NCI-H1048 (cell line): ENCODE data around the gene CCDC88C.
"Not testable (repeated sequence)": the region's sequence is repeated elsewhere in the genome, so short reads cannot be mapped to it uniquely, and the experiment has no call there.

Experiments used
- DNase-seq: peaks from one replicate; lab custom pipeline; 2025; lab: John Stamatoyannopoulos, UW

The CCDC88C gene

DNA sequence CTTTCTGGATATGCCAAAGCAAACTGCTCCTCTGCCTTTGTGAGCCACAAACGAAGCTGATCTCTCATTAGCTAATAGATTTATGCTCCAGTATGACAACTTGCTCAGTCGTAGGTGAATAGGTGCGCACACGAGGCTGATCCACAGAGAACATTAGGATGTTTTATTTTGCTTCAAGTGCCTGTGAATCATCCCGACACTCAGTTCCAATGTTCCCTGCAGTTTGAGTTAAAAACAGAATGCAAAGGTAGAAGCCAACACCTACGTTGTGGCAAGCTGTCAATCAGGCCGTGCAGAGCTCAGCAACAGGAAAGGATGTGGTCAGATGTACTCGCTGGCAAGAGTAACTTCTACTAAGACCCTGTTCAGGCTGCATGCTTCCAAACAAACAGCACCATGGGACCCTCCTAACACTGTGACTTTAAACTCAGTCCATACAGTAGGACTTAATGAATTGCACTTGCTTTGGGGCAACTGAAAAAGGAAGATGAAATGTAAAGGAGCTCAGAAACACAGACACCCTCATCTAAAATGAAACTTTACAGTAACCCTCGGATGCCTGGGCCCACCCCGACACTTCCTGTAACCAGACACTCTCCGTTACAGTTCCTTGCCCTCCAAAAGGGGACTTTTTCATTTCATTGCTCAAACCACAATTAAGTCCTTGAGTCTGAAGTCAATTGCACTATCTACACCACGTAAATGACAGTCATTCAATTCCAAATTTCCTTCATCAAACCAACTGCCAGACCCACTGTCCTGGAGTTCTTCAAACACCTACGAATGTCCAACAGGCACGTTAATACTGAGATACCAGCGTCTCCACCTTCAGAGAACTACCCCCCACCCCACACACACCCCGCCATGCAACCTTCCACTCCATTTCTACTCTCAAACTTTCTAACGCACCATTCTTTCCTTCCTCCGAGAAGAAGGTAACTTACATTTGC lies 1.6 kb downstream of the CCDC88C start:
- DNase-seq: no peak

DNA sequence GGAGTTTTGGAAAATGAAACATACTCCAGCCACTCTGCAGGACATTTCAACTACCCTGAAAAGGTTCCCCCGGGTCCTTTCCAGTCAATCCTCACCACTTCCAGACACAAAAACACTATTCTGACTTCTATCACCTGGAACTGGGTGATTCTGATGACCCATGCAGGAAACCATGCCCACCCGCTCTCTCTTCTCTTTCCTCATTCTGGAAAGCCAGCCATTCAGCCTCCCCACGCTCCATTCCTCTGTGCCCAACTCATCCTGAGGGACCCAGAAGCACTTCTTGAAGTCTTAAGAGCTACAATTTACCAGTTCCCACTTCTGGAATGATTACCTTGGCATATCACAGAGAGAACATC lies 3.2 kb downstream of the CCDC88C start:
- DNase-seq: no peak

DNA sequence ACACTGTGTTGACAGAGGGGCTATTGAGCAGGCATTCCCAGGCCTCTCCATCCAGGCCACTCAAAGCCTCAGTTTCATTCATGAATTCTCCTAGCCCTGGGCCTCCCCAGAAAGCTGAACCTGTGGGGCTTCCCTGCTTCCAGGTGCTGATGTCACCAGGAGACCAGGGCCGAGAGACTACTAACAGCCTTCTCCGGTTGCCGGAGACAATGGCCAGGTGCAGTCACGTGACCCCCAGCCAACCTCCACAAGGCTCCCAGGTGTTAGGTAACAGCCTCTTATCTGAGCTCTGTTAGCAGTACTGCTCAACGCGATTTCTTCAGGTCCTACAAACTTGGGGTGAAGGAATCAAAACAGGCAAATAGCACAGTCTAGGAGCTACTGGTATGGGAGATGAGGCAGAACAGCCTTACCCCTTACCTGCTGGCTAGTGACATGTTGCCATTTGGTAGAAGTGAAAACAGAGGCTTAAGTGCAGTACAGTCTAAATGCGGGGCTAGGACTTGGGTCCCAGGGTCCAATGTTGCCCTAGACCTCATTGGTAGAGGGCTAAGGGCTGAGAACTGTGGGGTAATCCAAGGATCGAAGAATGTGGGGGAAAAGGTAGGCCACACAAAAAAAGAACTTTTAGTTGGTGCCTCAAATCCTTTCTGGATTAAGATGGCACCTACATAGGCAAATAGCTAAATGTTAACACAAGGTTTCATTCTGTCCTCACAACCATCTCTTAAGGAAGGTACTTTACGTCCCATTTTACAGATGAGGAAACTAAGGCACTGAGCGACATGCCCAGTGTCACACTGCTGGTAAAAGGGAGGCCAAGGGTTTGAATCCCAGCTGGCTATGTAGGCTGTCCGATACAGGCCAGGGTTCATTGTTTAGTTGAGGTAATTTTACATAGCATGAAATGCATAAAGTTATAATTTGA lies 3.8 kb downstream of the CCDC88C start:
- no peak for DNase-seq

DNA sequence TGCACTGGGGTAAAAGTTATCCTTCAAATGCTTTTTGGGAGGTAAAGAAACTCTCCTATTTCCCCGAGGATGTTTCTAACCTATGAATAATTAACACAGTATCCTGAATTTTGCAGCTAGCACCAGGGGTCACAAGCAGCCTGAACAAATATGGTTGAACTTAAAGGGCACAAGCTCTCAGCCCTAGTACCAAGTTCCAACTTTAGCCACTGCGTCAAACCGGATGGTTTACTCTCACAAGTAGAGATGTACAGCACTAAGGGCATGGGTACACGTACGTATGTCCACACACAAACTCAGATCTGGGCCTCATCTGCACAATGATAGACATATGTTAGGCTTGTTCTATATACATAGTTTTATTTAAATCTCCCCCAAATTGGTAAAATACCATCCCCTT lies 4.7 kb downstream of the CCDC88C start:
- DNase-seq: no peak

DNA sequence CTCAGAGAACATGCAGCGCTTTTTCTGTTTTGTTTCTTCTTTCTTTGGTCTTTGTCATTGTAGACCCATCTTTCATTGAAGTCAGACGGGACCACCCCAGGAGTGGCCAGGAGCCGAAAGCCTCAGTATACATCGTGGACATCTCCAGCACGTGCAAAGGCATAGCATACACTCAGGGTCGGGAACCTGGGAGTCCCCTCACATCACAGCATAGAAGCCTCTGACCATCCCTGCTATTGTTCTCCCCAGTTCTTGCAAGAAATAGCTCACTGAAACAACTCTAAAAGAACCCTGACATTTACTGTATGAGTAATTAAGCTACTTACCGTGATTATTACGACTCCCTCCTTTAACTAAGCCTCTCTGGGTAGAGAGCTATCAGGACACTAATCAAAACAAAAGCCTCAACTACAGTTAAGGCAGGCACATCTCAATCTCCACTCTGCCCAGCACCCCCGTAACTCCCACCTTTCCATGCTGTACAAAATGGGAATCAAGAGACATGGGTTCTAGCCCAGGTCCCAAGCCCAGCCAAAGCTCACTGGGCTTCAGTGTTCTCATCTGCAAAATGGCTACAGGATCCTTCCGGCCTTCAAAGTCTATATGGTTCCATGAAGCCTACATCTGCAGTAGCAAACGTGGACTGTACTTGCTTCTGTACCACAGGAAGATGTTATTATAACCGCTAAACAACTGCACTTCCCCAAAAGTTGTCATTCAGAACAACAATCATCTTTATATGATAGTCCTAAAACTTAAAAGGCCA lies 6.7 kb downstream of the CCDC88C start:
- DNase-seq: no peak

DNA sequence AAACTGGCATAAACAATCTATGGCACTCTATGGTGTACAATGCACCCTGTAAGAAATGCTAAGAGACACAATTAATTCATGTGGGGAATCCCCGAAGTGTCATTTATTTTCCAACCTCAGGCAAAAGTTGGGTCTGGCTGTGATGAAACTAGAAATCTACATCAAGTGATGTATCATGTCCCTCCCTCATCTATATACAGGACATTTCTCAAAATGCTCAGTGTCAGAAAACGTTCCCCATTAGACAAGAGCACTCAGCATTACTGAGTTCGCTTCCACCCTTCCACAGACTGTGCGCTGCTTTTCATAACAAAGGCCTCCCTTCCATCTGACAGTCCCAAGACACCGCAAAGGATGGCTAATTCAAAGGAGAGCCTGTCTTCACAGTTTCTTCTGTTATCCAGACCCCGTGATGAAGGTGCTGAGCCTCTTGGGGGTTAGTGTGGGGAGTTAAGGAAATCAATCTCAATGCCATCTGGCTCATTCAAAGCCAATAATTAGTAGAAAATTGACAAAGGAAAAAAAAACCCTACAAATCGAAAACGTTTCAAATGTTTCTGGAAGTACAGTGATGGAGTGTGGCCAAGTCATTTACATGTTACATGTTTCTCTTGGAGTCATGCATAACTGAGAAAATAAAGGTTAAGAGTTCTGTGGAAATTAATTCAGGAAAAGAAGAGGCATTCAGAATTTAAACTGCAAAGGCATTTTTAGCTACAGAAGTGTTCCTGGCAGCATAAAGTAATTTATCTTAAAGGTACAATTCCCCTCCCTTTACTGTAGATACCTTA lies 7.5 kb downstream of the CCDC88C start:
- DNase-seq: no peak

DNA sequence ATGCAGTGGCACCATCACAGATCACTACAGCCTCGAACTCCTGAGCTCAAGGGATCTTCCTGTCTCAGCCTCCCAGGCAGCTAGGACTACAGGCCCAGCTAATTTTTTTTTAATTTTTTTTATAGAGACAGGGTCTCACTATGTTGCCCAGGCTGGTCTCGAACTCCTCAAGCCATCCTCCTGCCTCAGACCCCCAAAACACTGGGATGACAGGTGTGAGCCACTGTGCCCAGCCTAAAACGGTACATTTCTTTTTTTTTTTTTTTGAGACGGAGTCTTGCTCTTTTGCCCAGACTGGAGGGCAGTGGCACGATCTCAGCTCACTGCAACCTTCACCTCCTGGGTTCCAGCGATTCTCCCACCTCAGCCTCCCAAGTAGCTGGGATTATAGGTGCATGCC lies 8.4 kb downstream of the CCDC88C start:
- not testable (repeated sequence) for DNase-seq

DNA sequence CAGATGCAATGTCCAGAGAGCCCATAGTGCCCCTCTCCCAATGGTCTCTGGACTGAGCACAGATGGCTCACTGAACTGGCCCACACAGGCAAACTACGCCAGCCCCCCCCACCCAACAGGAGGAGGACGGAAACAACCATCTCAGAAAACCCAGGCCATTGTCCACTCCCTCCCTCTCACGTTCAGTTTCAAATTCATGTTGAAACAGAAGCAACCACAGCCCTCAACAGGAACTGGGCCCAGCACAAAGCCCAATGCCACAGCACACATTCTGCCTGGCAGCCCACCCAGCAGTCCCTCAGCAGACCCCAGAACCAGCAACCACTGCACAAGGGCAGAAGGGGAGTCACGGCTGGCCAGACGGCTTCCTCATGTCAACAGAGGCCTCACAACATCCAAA lies 10.6 kb downstream of the CCDC88C start:
- no peak for DNase-seq

DNA sequence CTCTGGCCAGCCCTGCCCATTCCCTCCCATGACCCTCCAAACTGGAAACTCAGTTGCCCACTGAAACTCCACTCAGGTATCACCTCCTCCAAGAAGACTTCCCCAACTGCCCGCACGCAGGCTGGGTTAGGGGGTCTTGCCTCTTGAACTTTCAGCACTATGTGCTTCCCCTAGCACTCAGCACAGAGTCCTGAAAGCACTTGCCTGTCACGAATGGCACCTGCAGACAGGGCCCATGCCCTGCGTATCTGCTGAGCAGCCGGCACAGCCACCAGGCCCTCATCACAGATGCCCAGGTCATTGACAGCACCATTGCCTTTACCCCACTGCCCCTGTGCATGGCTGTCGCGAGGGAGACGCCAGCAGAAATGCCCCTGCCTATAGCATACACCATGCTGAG lies 11.2 kb downstream of the CCDC88C start:
- DNase-seq: no peak

DNA sequence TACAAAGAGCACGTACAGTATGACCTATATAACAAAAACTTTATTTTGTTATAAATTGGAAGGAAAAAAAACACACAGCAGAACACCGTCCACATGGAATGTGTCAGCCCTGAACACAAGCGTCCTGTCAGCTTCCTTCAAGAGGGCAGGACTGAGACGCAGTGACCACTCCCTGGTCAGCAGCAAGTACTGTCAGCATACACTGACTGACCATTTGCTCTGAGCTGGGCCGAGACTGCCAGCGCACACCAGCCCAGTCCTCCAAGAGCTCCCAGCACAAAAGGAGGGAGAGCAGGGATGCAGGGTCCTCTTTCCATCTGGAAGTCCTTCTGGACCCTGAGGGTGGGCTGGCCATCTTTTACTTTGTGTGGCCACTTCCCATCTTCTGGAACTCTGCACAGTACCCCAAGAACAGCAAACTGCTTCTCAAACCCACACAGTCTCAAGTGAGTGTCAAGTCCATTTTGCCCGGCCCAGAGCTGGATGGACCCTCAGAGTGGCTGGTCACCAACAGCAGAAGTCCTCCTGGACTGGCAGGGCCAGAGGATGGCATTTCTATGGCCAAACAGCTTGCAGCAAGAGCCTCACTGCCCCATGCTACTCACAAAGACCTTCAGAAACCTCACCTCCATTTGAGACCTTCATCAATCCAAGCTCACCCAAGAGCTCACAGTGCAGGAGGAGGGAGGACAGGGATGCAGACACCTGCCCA lies 11.7 kb downstream of the CCDC88C start:
- no peak for DNase-seq

DNA sequence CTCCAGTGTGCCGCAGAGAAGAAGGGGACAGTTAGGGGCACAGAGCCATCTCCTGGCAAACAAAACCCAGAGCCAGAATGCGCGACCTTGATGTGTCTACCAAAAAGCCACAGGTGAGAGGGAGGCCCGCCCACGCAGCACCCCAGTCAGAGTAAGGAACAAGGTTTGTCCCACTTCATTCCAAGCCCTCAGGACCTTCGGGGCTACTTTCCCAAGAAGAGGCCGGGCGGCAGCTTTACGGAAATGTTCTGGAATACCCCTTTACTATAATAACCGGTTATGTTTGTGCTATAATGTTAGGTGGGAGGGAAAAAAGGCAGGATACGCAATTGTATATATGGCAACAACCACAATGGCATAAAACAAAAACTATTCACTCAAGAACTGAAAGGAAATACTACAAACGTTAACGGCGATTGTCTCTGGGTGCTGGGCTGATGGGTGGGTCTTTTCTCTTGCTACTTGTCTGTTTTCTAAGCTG lies 12.3 kb downstream of the CCDC88C start:
- no peak for DNase-seq

DNA sequence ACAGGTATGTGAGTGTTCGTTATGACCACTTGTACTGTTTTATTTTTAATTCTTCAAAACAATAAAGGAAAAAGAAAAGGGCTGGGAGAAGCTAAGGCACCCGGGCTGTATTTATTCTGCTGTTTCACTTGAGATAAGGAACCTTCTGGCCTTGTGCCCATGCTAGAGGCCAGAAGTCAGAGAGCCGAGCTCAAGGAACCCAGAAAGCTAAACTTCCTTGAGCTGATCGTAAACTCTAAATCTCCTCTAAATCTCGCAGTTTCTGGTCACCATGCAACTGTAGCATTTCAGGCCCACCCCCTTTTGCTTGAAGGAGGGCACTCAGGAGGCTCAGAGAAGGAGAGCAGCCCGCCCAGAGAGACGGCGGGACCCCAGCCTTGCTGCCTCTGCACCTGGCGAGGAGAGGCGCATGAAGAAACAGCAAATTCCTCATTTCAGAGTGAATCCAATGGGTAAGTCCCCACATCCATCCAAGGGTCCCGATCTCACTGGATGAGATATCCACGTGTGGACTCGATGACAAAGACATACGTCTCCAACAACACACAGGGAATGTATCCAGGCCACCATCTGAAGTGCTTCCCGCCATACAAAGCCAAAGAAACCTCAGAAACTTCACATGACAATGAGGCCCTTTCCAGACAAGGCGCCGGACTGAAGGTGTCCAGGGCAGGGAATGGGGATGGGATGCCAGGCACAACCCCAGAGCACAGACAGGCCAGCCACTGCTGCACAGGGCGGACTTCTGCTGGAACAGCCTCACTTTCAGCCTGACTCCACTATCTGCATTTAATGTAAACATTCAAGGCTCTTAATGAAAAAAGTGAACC lies 14.6 kb downstream of the CCDC88C start:
- DNase-seq: no peak

DNA sequence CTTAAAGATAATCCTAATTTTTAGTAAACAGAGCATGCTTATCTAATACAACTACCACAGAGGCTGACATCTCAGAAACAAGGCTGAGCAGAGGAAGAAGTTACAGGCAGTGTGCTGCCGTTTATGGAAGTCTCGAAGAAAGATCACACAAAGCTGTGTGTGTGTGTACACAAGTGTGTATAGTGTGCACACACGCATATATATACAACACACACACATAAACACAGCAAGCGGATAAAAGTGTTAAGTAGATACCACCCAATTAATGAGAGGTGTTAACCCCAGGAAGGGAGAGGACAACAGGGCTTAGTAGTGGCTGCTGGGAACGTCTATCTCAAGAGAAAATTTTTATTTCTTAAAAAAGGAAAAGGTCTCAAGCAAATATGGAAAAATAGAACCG lies 15.3 kb downstream of the CCDC88C start:
- DNase-seq: no peak

DNA sequence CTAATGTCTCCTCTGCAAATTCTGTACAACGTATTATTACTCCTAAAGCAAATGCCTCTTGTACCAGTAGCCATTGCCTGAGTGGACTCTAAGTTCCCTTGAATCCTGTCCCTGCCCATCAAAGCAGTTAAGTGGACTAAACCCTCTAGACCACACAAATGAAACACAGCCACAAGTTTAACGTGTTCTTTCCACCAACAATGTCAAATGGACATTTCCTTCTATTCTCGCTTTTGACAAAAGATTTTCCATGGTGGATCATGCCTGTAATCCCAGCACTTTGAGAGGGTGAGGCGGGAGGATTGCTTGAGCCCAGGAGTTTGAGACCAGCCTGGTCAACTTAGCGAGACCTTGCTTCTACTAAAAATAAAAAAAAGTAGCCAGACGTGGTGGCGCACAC lies 15.9 kb downstream of the CCDC88C start:
- no peak for DNase-seq

DNA sequence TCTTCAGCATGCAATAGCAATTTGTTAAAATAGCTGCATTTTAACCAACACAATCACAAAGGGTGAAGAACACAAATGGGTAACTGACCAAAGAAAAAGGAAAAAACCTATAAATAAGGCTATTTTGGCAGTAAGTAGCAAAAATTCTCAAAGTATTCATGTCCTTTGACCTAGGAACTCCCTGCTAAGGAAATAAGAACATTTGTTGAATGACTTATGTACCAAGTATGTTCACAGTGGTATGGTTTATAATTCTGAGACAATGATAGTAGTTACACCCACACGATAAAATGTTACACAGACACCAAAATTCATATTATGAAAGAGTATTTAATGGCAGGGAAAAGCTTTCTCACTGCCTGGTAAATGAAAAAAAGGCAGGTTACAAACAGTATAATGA lies 16.9 kb downstream of the CCDC88C start:
- DNase-seq: no peak

DNA sequence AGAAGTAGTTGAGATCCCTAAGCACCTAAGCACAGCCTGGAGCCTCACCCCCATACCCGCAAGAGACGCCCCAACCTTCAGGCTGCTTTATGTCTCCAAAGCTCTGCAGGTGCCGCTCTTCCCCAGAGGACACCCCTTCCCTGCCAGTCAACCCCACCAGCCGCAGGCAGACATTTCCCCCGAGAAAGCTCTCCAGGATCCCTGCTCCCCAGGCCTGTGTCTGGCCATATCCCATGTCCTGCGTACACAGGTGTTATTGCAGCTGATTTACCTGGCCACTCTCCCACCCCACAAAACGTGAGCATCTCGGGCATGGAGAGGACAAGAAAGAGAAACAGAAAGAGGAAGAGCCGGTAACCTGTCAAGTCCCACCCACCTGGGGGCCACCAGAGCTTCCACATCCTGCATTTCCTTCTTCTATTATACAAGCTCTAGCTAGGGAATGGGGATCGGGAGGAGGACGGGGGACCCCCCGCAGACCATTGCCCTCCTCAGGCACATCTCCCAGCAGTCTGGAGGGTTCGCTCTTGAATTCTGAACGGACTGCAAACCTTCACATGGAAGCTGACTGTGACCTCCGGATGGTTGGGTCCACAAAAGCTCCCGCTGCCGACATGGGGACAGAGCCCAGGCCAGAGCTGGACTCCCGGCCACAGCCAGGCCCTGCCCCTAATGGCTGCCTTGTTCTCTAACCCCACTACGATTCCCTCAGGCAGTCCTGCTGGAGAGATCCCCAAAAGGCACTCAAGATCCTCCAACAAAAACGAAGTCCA lies 17.6 kb downstream of the CCDC88C start:
- no peak for DNase-seq

DNA sequence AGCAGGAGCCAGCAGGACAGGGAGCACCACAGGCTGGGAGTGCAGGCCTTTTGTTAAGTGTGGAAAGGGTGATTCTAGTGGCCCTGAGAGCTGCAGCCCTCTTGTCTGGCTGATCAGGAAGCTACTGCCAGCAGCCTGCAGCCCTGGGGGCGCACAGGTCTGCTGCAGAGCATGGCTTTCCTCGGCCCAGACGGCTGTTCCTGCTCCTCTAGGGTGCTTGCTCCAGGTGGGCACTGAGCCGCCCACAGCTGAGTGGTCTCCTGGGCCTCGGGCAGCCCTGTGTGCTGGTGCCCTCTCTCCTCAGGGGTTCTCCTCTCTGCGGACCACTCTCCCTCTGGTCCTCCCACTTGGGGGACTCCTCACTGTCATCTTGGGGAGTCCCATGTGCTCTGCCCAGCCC lies 18.9 kb downstream of the CCDC88C start:
- no peak for DNase-seq

DNA sequence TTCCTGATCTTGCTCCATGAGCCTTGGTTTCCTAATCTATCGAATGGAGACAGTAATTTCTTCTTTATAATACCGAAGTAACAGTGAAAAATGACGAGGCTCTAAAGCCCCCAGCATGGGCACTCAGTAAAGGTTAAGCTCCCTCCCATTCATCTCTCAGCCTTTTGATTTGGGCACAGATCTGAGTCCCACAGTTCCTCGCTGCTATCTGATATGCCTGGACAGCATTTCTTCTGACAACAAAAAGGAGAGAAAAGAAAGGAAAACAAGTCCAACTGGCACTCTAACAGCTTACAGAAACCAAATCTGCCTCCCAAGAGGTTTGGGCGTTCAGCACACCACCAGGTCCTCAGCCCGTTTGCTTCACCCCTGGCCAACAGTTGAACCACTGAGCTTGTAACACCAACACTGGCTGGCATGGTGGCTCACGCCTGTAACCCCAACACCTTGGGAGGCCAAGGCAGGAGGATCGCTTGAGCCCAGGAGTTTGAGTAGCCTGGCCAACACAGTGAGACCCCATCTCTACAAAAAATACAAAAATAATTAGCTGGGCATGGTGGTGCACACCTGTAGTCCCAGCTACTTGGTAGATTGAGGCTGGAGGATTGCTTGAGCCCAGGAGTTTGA lies 19.5 kb downstream of the CCDC88C start:
- DNase-seq: no peak
